GM12891 (cell line): ENCODE data around the gene DNAJC4.

Experiments used
- DNase-seq: peaks from one replicate; pipeline ENCODE4 v3.0.0; 2011; ENCODE audit warnings: low spot score; ENCODE audit not compliant: insufficient read length
- FAIRE-seq: peaks from 2 replicates; lab custom pipeline; 2011; peaks lifted over from hg19 to GRCh38; lab: Jason Lieb, UNC
- PAX5 ChIP-seq: IDR thresholded peaks from 2 replicates; pipeline ENCODE4 v1.6.1; 2011; ENCODE audit warnings: low read length, moderate library complexity, mild to moderate bottlenecking; ENCODE audit not compliant: insufficient read depth, severe bottlenecking
- POLR2A ChIP-seq: IDR thresholded peaks from 2 replicates; pipeline ENCODE4 v1.6.1; 2011; ENCODE audit warnings: low read depth, low read length, control low read depth
- POLR2AphosphoS5 ChIP-seq: IDR thresholded peaks from 2 replicates; pipeline ENCODE4 v1.6.1; 2011; ENCODE audit warnings: low read depth, low read length, control low read depth
- POU2F2 ChIP-seq: IDR thresholded peaks from 2 replicates; pipeline ENCODE4 v1.6.1; 2011; ENCODE audit warnings: low read depth, mild to moderate bottlenecking, control low read depth, low read length, moderate library complexity
- SPI1 ChIP-seq: IDR thresholded peaks from 2 replicates; pipeline ENCODE4 v1.6.1; 2011; ENCODE audit warnings: low read depth, low read length, control low read depth
- TAF1 ChIP-seq: IDR thresholded peaks from 2 replicates; pipeline ENCODE4 v1.6.1; 2011; ENCODE audit warnings: low read depth, low read length, control low read depth

DNAJC4 gene

GRCh38 chr11:64264371-64264852 lies 34.1 kb downstream of the DNAJC4 start:
- no peak for FAIRE-seq
- no peak for DNase-seq
- TF ChIP-seq PAX5, result no peak
- no peak for TF ChIP-seq POLR2AphosphoS5
- no peak for TF ChIP-seq POLR2A
- TF ChIP-seq SPI1, result no peak
- no peak for TF ChIP-seq TAF1
- no peak for TF ChIP-seq POU2F2

- FAIRE-seq, result no peak
- no peak for DNase-seq
- TF ChIP-seq TAF1, result no peak
- no peak for TF ChIP-seq POU2F2
- TF ChIP-seq POLR2AphosphoS5, result no peak
- no peak for TF ChIP-seq POLR2A
- TF ChIP-seq PAX5, result no peak
- no peak for TF ChIP-seq SPI1
Observed at GRCh38 chr11:64265176-64266160, 35.1 kb downstream of the DNAJC4 start.

DNA sequence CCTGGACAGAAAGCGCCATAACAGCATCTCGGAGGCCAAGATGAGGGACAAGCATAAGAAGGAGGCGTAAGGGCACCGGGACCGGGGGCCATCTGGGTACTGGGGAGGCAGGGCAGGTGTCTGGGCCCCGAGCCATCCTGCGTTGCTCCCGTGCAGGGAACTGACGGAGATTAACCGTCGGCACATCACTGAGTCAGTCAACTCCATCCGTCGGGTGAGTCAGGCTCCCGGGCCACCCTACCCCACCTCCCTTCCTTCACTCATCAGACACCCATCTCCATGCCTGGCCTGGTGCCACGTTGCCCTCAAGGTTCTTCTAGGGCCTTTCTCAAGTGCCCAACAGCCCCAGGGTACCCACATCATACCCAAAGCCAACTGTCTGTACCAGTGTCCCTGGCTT lies 36.0 kb downstream of the DNAJC4 start:
- no peak for DNase-seq
- no peak for FAIRE-seq
- TF ChIP-seq TAF1 (no peak), POU2F2 (no peak), POLR2A (no peak), POLR2AphosphoS5 (no peak)

DNA sequence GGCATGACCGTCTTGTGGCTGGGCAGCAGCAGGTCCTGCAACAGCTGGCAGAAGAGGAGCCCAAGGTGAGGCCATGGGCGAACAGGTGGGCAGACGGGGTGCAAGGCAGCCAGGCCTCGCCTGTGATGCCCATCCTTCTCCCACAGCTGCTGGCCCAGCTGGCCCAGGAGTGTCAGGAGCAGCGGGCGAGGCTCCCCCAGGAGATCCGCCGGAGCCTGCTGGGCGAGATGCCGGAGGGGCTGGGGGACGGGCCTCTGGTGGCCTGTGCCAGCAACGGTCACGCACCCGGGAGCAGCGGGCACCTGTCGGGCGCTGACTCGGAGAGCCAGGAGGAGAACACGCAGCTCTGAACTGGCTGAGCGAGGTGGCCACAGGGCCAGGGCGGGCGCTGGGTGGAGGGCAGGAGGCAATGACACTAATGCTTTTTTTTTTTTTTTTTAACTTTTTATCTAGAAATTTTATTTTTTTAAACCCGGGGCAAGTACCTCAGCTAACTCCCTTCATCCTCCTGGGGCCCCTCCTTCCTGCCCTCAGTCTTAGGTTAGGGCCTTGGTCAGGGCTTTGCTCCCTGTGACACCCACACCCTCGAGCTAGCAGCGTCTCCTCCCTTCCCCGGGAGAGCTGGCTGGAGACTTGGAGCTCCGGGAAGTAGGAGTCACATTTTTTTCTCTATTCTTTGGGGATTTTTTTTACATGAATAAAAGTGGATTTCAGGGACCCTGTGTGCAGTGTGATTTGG lies 37.0 kb downstream of the DNAJC4 start:
- FAIRE-seq (no peak), DNase-seq (no peak)
- TF ChIP-seq SPI1 (no peak), POLR2A (no peak), POLR2AphosphoS5 (no peak), PAX5 (no peak), POU2F2 (no peak), TAF1 (no peak)

DNA sequence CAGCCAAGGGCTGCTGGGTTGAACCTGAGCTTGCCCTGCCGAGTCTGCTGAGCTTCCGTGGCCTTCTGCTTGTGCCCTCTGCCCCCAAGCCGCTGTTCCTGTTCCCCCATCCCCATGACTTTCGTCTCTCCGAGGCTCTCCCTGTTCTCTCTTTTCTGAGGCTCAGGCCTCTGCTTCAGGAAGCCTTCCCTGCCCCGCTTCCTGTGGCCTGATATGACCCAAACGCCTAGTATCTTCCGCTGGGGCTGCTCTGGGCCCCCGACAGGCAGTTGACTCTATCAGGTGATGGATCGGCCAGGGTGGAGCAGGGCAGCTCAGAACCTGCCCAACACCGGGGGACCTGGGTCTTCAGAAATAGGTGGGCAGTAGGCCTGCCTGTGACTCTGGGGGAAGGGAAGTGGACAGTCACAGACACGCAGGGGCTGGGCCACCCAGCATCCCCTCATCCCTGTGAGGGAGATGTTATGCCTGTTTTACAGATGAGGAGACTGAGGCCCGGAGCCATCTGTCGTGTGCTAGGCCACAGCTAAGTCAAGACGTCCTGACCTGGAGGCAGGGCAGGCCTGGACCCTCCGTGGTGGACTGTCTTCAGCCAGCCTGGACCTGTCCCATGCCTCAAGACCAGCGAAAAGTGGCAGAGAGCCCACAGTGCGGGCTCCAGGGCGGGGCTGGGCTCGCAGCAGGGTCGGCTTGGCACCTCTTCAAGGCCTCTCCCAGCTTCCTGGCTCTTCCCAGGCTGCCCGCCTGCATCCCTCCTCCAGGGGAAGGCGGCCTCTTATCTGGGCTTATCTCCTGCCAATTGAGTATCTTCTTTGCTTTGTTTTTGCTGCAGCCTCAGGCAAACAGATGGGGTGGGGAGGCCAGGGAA lies 37.9 kb downstream of the DNAJC4 start:
- DNase-seq (no peak), FAIRE-seq (no peak)
- TF ChIP-seq PAX5 (no peak), TAF1 (no peak), POLR2AphosphoS5 (no peak), POLR2A (no peak), SPI1 (no peak), POU2F2 (no peak)

DNA sequence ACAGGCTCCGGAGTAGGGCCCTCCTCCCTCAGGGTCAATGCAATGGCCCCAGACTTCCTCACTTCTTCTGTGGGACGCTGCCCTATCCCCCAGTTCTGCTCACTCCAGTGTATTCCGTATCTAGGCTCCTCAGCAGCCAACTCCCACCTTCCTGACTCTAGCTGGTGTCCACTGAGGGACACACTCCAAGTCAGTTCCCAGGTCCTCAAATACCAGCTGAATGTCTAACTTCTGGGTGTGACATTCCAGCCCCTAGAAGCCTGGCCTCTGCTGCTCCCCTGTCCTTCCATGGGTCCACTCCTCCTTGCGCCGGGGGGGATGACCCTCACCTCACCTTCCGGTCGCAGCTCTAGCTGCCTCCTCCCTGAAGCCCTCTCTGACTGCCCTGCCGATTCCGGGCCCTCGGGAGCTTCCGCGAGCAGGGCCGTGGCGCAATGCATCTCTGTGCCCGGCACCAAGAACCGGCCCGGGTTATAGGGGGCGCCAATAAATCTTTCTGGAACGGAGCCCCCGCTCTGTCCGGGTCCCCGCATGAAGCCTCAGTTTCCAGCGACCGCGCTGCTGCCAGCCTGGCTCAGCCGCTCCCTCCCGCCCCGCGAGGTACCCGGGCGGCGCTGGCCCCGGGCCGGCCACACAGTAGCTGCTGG lies 38.7 kb downstream of the DNAJC4 start:
- TF ChIP-seq TAF1 (0 out of 2 replicates have a peak, but pooled peaks have one; percentile 20), PAX5 (no peak), POLR2AphosphoS5 (no peak), SPI1 (no peak), POLR2A (no peak)
- no peak for DNase-seq
- no peak for FAIRE-seq

- TF ChIP-seq POU2F2 (peak; percentile 91), PAX5 (no peak), SPI1 (peak; percentile 67), POLR2AphosphoS5 (peak; percentile 75), TAF1 (peak; percentile 62; the same call in 1 of the 2 replicates), POLR2A (peak; percentile 67)
- peak; percentile 93 for FAIRE-seq
Observed at GRCh38 chr11:64269540-64270220, 39.3 kb downstream of the DNAJC4 start.

DNA sequence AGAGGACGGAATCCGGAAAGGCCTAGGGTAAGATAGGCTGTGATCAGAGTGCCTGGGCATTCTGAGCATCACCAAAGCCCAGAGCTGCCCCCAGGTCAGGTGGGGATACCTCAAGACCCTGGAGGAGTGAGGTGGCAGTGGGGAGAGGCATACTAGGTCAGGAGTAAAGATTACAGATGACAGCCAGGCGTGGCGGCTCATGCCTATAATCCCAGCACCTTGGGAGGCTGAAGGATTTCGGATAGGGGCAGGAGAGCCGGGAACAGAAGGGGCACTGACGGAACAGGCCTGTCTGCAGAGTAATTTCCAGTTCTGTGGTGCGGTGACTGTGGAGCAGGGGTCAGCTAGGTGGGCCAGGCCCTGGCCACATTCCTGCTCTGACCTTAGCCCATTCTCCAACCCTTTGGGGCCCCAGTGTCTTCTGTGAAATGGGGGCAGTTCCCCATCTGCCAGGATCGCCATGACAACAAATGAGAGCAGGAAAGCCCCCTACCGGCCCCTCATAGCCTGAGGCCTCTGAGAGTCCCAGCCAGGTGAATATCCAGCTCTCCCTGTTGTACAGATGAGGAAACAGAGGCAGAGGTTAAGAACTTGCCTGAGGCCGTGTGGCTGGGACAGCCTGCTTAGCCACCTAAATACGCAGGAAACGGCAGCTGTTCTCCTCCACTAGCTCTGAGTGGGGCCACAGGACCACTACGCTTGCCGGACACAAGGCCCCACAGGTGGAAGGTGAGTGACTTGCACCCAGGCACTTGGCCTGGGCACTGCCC lies 44.9 kb downstream of the DNAJC4 start:
- no peak for FAIRE-seq

More at GRCh38 chr11:64269540-64270220, 39.3 kb downstream of the DNAJC4 start:
- peak; percentile 84 for DNase-seq

More for the DNA sequence above, 44.9 kb downstream of the DNAJC4 start:
- TF ChIP-seq PAX5, result no peak
- no peak for TF ChIP-seq POU2F2
- no peak for TF ChIP-seq TAF1
- no peak for TF ChIP-seq SPI1
- TF ChIP-seq POLR2A, result no peak
- no peak for TF ChIP-seq POLR2AphosphoS5
- DNase-seq, result no peak
